ENCODE results near the gene MLYCD. TPM values are rescaled to one million over a fixed set of nuclear protein-coding genes. Genes with fewer than 3 reads are reported as not detected.

Gene MLYCD
- total RNA-seq, 1 donor: 5.1 TPM

DNA sequence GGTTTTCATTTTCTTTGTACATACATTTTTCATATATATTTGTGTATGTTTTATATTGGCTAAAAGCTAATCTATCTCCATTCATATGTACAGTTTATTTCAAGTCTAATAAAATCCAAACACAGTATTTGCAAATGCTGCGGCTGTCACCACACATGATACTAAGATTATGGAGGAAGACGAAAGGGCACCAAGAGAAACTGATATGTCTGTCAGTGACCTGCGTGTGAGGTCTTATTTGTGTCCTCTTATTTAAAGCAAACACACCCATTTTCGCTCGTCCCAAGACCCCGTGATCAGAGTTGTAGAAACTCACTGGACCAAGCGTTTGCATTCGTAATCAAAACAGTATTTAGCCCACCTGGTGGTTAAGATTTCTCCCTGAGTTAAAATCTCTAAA is 8.2 kb downstream of the MLYCD start:
- Histone ChIP-seq H3K27me3 (ENCODE audit: insufficient read depth, low read length) (no peaks in the 10 kb centered on the region), H3K27ac (ENCODE audit: low read depth, low read length) (no peak overlapping the region), H3K36me3 (ENCODE audit: insufficient read depth, low read length) (peaks cover 15% of the 10 kb centered on the region), H3K4me2 (ENCODE audit: insufficient read depth, low read length) (no peak overlapping the region), H3K4me3 (ENCODE audit: insufficient read depth, low read length) (no peak overlapping the region), H3K79me2 (ENCODE audit: insufficient read depth, low read length) (peaks cover 20% of the 10 kb centered on the region), H3K4me1 (ENCODE audit: insufficient read depth, low read length) (no peaks in the 10 kb centered on the region), H2AFZ (ENCODE audit: low read length) (no peak overlapping the region), H3K9me3 (ENCODE audit: low read depth, low read length) (no peaks in the 10 kb centered on the region), H4K20me1 (ENCODE audit: insufficient read depth, low read length) (peaks cover 26% of the 10 kb centered on the region)
- TF ChIP-seq, protein P1, sequence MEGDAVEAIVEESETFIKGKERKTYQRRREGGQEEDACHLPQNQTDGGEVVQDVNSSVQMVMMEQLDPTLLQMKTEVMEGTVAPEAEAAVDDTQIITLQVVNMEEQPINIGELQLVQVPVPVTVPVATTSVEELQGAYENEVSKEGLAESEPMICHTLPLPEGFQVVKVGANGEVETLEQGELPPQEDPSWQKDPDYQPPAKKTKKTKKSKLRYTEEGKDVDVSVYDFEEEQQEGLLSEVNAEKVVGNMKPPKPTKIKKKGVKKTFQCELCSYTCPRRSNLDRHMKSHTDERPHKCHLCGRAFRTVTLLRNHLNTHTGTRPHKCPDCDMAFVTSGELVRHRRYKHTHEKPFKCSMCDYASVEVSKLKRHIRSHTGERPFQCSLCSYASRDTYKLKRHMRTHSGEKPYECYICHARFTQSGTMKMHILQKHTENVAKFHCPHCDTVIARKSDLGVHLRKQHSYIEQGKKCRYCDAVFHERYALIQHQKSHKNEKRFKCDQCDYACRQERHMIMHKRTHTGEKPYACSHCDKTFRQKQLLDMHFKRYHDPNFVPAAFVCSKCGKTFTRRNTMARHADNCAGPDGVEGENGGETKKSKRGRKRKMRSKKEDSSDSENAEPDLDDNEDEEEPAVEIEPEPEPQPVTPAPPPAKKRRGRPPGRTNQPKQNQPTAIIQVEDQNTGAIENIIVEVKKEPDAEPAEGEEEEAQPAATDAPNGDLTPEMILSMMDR (IDR thresholded peaks at IDR 0.05; ENCODE audit: extremely low read depth, low read depth, low read length): no peak
- DNase-seq (ENCODE audit: insufficient read length, low spot score, missing footprints): no peak

DNA sequence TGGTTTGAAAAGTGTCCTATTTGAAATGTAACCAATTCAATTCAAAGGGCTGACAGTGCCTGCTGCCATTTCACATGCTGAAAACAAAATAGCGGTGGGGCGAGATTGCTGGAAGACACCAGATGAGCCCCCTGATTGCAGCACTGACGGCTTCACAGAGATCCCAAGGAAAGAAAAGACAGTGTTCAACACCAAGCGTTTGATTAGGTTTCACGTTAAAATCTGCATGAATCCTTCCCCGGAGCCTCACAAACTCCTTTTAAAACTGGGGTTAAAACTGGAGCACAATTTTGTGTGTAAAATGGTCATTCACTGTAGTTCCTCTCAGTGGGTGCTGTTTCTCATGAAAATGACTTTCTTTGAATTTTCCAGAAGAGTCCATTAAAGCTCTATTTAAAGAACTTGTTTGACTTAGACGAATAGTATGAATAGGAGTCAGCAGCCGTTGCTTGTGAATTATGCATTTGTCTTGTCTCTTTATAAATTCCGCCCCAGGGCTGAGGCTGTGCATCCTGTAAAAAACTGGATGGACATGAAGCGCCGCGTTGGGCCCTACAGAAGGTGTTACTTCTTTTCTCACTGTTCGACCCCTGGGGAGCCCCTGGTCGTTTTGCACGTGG is 8.8 kb downstream of the MLYCD start:
- H4K20me1 ChIP-seq (ENCODE audit: insufficient read depth, low read length): peaks cover 25% of the 10 kb centered on the region
- TF ChIP-seq, protein P1 (IDR thresholded peaks at IDR 0.05; ENCODE audit: extremely low read depth, low read depth, low read length): no peak
- H3K27me3 ChIP-seq (ENCODE audit: insufficient read depth, low read length): no peaks in the 10 kb centered on the region
- H3K27ac ChIP-seq (ENCODE audit: low read depth, low read length): no peak overlapping the region
- peaks cover 18% of the 10 kb centered on the region for H3K36me3 ChIP-seq (ENCODE audit: insufficient read depth, low read length)
- no peak overlapping the region for H2AFZ ChIP-seq (ENCODE audit: low read length)
- no peaks in the 10 kb centered on the region for H3K9me3 ChIP-seq (ENCODE audit: low read depth, low read length)
- no peak overlapping the region for H3K4me2 ChIP-seq (ENCODE audit: insufficient read depth, low read length)
- peaks cover 18% of the 10 kb centered on the region for H3K79me2 ChIP-seq (ENCODE audit: insufficient read depth, low read length)
- DNase-seq (ENCODE audit: insufficient read length, low spot score, missing footprints): no peak
- H3K4me3 ChIP-seq (ENCODE audit: insufficient read depth, low read length): no peak overlapping the region
- H3K4me1 ChIP-seq (ENCODE audit: insufficient read depth, low read length): no peaks in the 10 kb centered on the region

DNA sequence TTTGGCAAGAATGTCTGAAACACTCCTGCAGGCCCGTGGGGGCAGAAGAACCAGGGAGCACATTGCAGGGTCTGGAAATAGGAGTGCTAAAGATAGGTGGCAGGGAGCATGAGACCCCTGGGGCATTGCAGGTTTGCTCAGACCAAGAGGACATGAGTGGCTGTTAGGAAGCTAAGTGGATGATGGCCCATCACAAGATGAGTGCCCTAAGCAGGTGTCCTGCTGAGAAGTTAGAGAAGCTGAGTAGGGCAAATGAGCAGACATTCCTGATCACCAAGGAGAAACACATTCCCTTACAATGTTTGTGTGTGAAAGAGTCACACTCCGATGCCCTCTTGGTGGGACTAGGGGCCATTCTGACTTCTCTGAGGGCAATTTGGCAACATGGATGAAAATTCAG is 9.9 kb downstream of the MLYCD start:
- Histone ChIP-seq H3K27ac (ENCODE audit: low read depth, low read length) (no peak overlapping the region), H2AFZ (ENCODE audit: low read length) (no peak overlapping the region), H3K4me3 (ENCODE audit: insufficient read depth, low read length) (no peak overlapping the region), H4K20me1 (ENCODE audit: insufficient read depth, low read length) (peaks cover 23% of the 10 kb centered on the region), H3K4me2 (ENCODE audit: insufficient read depth, low read length) (no peak overlapping the region), H3K9me3 (ENCODE audit: low read depth, low read length) (no peaks in the 10 kb centered on the region), H3K27me3 (ENCODE audit: insufficient read depth, low read length) (no peaks in the 10 kb centered on the region), H3K79me2 (ENCODE audit: insufficient read depth, low read length) (peaks cover 8% of the 10 kb centered on the region), H3K4me1 (ENCODE audit: insufficient read depth, low read length) (no peaks in the 10 kb centered on the region), H3K36me3 (ENCODE audit: insufficient read depth, low read length) (peaks cover 21% of the 10 kb centered on the region)
- TF ChIP-seq, protein P1 (IDR thresholded peaks at IDR 0.05; ENCODE audit: extremely low read depth, low read depth, low read length): no peak
- DNase-seq (ENCODE audit: insufficient read length, low spot score, missing footprints): no peak

DNA sequence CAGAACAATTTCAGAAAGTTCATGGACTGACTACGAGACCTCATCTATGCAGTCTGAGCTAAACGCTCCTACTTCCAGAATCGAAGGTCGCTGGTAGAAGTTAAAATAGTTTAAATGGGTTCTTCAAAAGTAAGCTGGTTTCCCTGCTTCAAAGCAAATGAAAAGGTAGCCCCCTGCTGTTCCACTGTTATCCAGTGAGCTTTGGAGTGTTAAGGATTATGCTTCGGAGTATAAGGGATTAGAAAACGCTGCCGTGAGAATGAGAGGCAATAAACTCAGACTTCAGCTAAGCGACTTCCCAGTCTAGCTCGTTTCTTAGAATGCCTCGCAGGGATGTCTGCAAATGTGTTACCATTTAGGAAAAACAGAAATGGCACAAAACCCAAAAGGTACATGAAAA is 12.4 kb downstream of the MLYCD start:
- no peak overlapping the region for H3K27ac ChIP-seq (ENCODE audit: low read depth, low read length)
- TF ChIP-seq, protein P1 (IDR thresholded peaks at IDR 0.05; ENCODE audit: extremely low read depth, low read depth, low read length): no peak
- H3K79me2 ChIP-seq (ENCODE audit: insufficient read depth, low read length): no peaks in the 10 kb centered on the region
- H3K4me1 ChIP-seq (ENCODE audit: insufficient read depth, low read length): no peaks in the 10 kb centered on the region
- no peaks in the 10 kb centered on the region for H3K9me3 ChIP-seq (ENCODE audit: low read depth, low read length)
- no peak overlapping the region for H2AFZ ChIP-seq (ENCODE audit: low read length)
- H3K4me2 ChIP-seq (ENCODE audit: insufficient read depth, low read length): no peak overlapping the region
- H3K4me3 ChIP-seq (ENCODE audit: insufficient read depth, low read length): no peak overlapping the region
- DNase-seq (ENCODE audit: insufficient read length, low spot score, missing footprints): peak; percentile 10
- no peaks in the 10 kb centered on the region for H3K27me3 ChIP-seq (ENCODE audit: insufficient read depth, low read length)
- H3K36me3 ChIP-seq (ENCODE audit: insufficient read depth, low read length): peaks cover 35% of the 10 kb centered on the region
- peaks cover 12% of the 10 kb centered on the region for H4K20me1 ChIP-seq (ENCODE audit: insufficient read depth, low read length)
